Transverse colon (tissue), 4 donors: ENCODE results near the gene TMTC2.

Experiments used
- POLR2A ChIP-seq: fragments of 450-650 bp; IDR thresholded peaks from one replicate; pipeline ENCODE4 v1.6.1; 2016; ENCODE audit warnings: antibody characterized with exemption, mild to moderate bottlenecking, moderate library complexity
- POLR2AphosphoS5 ChIP-seq, 3 donors: sonication (generic); formaldehyde crosslinking; IDR thresholded peaks; one replicate each; pipeline ENCODE4 v1.6.1; 2016; ENCODE audit warnings: antibody characterized with exemption in 3 of 3
- TF ChIP-seq, protein P1 (sequence below), 5 experiments: fragments of 200-600 bp in 3 of 5; fragments of 450-650 bp in 2 of 5; sonication (generic) in 3 of 5; IDR thresholded peaks; 1 replicate in 2 of 5; 2 replicates in 3 of 5; pipeline ENCODE4 v1.5.1; 2016 to 2017; ENCODE audit warnings: antibody characterized with exemption in 5 of 5, inconsistent platforms in 3 of 5, mild to moderate bottlenecking in 2 of 5, moderate library complexity in 1 of 5

GRCh38 chr12:82981150-82981549 is 294.4 kb downstream of the TMTC2 start:
- no peak for TF ChIP-seq POLR2A
- TF ChIP-seq, protein P1, sequence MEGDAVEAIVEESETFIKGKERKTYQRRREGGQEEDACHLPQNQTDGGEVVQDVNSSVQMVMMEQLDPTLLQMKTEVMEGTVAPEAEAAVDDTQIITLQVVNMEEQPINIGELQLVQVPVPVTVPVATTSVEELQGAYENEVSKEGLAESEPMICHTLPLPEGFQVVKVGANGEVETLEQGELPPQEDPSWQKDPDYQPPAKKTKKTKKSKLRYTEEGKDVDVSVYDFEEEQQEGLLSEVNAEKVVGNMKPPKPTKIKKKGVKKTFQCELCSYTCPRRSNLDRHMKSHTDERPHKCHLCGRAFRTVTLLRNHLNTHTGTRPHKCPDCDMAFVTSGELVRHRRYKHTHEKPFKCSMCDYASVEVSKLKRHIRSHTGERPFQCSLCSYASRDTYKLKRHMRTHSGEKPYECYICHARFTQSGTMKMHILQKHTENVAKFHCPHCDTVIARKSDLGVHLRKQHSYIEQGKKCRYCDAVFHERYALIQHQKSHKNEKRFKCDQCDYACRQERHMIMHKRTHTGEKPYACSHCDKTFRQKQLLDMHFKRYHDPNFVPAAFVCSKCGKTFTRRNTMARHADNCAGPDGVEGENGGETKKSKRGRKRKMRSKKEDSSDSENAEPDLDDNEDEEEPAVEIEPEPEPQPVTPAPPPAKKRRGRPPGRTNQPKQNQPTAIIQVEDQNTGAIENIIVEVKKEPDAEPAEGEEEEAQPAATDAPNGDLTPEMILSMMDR (IDR thresholded peaks at IDR 0.05): no peak
- TF ChIP-seq POLR2AphosphoS5 (IDR thresholded peaks at IDR 0.05): no peak
